Astrocyte (in vitro differentiated cells and primary cell): ENCODE results near the gene SDR39U1. TPM values are rescaled to one million over a fixed set of nuclear protein-coding genes. Genes with fewer than 3 reads are reported as not detected.

Experiments used
- DNase-seq: peaks from one replicate; pipeline ENCODE4 v3.0.0-alpha.2; 2010; ENCODE audit warnings: low read depth
- FAIRE-seq: peaks from 2 replicates; lab custom pipeline; 2011; peaks lifted over from hg19 to GRCh38; lab: Jason Lieb, UNC
- H2AFZ ChIP-seq: 2 replicates; pipeline ENCODE4 v1.6.0; 2012; ENCODE audit warnings: low read depth, low read length, inconsistent platforms
- H3K27ac ChIP-seq: 2 replicates; pipeline ENCODE4 v1.5.1; 2011; ENCODE audit warnings: low read depth, low read length, inconsistent platforms
- H3K27me3 ChIP-seq: 2 replicates; pipeline ENCODE4 v1.6.0; 2011; ENCODE audit warnings: low read length, inconsistent platforms; ENCODE audit not compliant: insufficient read depth
- H3K36me3 ChIP-seq: 2 replicates; pipeline ENCODE4 v1.5.1; 2011; ENCODE audit warnings: low read length, inconsistent platforms; ENCODE audit not compliant: insufficient read depth
- H3K4me1 ChIP-seq: 2 replicates; pipeline ENCODE4 v1.5.1; 2011; ENCODE audit warnings: low read length, inconsistent platforms; ENCODE audit not compliant: insufficient read depth
- H3K4me2 ChIP-seq: 2 replicates; pipeline ENCODE4 v1.6.0; 2012; ENCODE audit warnings: low read length, inconsistent platforms
- H3K4me3 ChIP-seq: 2 replicates; pipeline ENCODE4 v1.5.1; 2011; ENCODE audit warnings: low read depth, mild to moderate bottlenecking, low read length, inconsistent platforms; ENCODE audit not compliant: insufficient read depth
- H3K79me2 ChIP-seq: 2 replicates; pipeline ENCODE4 v1.6.0; 2012; ENCODE audit warnings: mild to moderate bottlenecking, low read length, inconsistent platforms; ENCODE audit not compliant: insufficient read depth
- H3K9ac ChIP-seq: 2 replicates; pipeline ENCODE4 v1.6.0; 2012; ENCODE audit warnings: mild to moderate bottlenecking, low read length, inconsistent platforms
- H3K9me3 ChIP-seq: 2 replicates; pipeline ENCODE4 v1.5.1; 2012; ENCODE audit warnings: low read depth, mild to moderate bottlenecking, low read length, inconsistent platforms; ENCODE audit not compliant: insufficient read depth
- H4K20me1 ChIP-seq: 2 replicates; pipeline ENCODE4 v1.6.0; 2012; ENCODE audit warnings: low read length, inconsistent platforms; ENCODE audit not compliant: insufficient read depth
- H3K27ac Mint-ChIP-seq: one replicate; pipeline ENCODE4 v1.8.0; 2021; ENCODE audit warnings: mild to moderate bottlenecking, mixed read lengths; ENCODE audit not compliant: unreplicated experiment
- H3K27me3 Mint-ChIP-seq: one replicate; pipeline ENCODE4 v1.8.0; 2021; ENCODE audit warnings: low read depth, mixed read lengths; ENCODE audit not compliant: unreplicated experiment
- H3K36me3 Mint-ChIP-seq: one replicate; pipeline ENCODE4 v1.8.0; 2021; ENCODE audit warnings: low read depth, mixed read lengths; ENCODE audit not compliant: unreplicated experiment
- H3K4me1 Mint-ChIP-seq: one replicate; pipeline ENCODE4 v1.8.0; 2021; ENCODE audit warnings: low read depth, mixed read lengths; ENCODE audit not compliant: unreplicated experiment
- H3K4me3 Mint-ChIP-seq: one replicate; pipeline ENCODE4 v1.8.0; 2021; ENCODE audit warnings: mild to moderate bottlenecking, moderate library complexity, mixed read lengths; ENCODE audit not compliant: unreplicated experiment
- H3K9me3 Mint-ChIP-seq: one replicate; pipeline ENCODE4 v1.8.0; 2021; ENCODE audit warnings: mild to moderate bottlenecking, mixed read lengths; ENCODE audit not compliant: unreplicated experiment
- EZH2 ChIP-seq: IDR thresholded peaks from 2 replicates; pipeline ENCODE4 v1.6.1; 2012; ENCODE audit warnings: mild to moderate bottlenecking, low read length, inconsistent platforms; ENCODE audit not compliant: insufficient read depth
- total RNA-seq: library from RNA; stranded (reverse); gene quantifications from 2 replicates; pipeline ENCODE4 v1.2.1, GENCODE V29; 2021
- TF ChIP-seq, protein P1 (sequence below): IDR thresholded peaks from 2 replicates; pipeline ENCODE4 v1.5.1; 2011; ENCODE audit warnings: low read depth, mild to moderate bottlenecking, inconsistent platforms, low read length, moderate library complexity; ENCODE audit not compliant: insufficient read depth

Gene SDR39U1
- total RNA-seq, 1 donor from 2014 or later: 28.1 TPM

DNA sequence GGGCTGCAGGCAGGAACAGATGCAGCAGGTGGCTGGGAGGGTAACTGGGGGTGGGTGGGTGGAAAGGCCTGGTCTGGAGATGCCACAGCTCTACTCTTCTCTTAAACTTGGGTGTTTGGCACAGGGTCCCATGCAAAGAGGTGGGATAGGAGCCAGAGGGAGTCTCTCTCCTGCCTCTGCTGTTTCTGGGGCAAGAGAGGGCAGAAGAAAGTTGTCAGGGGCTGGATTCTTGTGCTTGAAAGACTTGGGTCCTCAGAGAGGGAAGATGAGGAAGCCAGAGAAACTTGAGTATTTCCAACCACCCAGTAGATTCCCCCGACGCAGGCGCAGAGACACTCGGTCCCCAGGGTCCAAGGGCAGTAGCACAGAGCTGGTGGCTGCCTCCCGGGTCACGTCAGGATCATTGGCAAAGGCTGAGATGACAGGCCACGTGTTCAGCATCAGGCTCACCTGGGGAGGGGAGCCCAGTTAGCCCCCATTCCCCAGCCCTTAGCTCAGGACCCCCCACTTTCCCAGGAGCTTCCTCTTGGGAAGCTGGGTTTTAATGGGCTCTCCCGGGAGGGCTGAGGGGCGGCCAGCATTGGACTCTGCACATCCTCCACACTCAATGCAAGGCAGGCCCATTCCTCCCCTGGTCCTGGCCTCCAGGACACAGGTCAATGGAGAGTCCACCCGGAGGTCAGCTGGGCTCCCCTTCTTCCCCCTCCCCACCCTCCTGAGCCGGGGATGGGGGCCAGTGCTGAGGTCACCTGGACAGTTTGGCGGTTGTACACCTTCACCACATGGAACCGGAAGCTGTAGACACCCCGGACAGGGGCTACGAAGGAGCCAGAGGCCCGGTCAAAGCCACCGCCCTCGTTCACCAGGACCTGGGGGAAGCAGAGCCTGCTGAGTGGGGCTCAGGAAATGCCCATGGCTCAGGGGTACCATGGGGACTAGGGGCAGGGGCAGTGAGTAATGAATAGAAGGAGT is 14.8 kb downstream of the SDR39U1 start:
- TF ChIP-seq EZH2: no peak
- TF ChIP-seq, protein P1, sequence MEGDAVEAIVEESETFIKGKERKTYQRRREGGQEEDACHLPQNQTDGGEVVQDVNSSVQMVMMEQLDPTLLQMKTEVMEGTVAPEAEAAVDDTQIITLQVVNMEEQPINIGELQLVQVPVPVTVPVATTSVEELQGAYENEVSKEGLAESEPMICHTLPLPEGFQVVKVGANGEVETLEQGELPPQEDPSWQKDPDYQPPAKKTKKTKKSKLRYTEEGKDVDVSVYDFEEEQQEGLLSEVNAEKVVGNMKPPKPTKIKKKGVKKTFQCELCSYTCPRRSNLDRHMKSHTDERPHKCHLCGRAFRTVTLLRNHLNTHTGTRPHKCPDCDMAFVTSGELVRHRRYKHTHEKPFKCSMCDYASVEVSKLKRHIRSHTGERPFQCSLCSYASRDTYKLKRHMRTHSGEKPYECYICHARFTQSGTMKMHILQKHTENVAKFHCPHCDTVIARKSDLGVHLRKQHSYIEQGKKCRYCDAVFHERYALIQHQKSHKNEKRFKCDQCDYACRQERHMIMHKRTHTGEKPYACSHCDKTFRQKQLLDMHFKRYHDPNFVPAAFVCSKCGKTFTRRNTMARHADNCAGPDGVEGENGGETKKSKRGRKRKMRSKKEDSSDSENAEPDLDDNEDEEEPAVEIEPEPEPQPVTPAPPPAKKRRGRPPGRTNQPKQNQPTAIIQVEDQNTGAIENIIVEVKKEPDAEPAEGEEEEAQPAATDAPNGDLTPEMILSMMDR: no peak
- Mint-ChIP-seq H3K4me3 (peak overlapping the region; percentile 54), H3K4me1 (peaks cover 23% of the 10 kb centered on the region), H3K9me3 (no peaks in the 10 kb centered on the region), H3K36me3 (no peaks in the 10 kb centered on the region), H3K27me3 (peaks cover 2% of the 10 kb centered on the region), H3K27ac (no peak overlapping the region)
- FAIRE-seq (no peak), DNase-seq (no peak)
- Histone ChIP-seq H3K4me3 (no peak overlapping the region), H4K20me1 (peaks cover 22% of the 10 kb centered on the region), H3K36me3 (peaks cover 6% of the 10 kb centered on the region), H3K27ac (no peak overlapping the region), H3K79me2 (peaks cover 28% of the 10 kb centered on the region), H2AFZ (no peak overlapping the region), H3K27me3 (peaks cover 4% of the 10 kb centered on the region), H3K9me3 (no peaks in the 10 kb centered on the region), H3K4me1 (peaks cover 31% of the 10 kb centered on the region), H3K9ac (no peak overlapping the region), H3K4me2 (no peak overlapping the region)

DNA sequence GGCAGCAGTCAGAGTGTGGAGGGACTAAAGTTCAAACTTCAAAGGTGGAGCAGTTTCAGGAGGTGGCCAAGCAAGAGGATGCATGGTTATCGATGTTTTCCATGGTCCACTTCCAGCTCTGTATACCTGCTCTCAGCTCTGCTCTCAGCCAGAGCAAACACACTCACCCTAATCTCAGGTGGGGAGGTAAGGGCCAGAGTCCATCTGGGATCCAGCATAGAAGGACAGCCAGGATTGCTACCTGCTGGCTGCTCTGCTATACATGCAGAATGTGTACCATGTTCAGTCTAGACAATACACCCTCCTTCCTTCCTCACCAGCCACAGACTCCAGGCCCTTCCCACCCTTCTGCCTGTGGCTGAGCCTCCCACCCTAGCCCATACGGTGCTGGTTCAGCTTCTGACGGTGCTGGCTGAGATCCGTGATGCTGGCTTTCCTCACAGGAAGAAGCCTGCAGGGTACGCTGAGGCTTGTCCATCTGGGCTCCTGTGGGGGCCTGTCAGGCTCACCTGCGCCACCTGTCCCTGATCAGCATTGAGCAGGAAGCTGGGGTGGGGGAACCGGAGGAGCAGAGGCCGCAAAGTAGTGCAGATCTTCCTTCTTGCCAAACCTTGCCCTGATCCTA is 15.6 kb downstream of the SDR39U1 start:
- no peak for TF ChIP-seq EZH2
- TF ChIP-seq, protein P1: no peak
- no peak overlapping the region for H3K27ac ChIP-seq
- H3K79me2 ChIP-seq: peaks cover 20% of the 10 kb centered on the region
- peaks cover 12% of the 10 kb centered on the region for H3K27me3 ChIP-seq
- Mint-ChIP-seq H3K27ac (peak overlapping the region; percentile 5), H3K27me3 (peaks cover 2% of the 10 kb centered on the region), H3K9me3 (no peaks in the 10 kb centered on the region), H3K4me1 (peaks cover 23% of the 10 kb centered on the region), H3K36me3 (no peaks in the 10 kb centered on the region), H3K4me3 (peak overlapping the region; percentile 66)
- H3K4me3 ChIP-seq: no peak overlapping the region
- no peaks in the 10 kb centered on the region for H3K9me3 ChIP-seq
- no peak overlapping the region for H3K4me2 ChIP-seq
- no peak overlapping the region for H3K9ac ChIP-seq
- peaks cover 14% of the 10 kb centered on the region for H4K20me1 ChIP-seq
- DNase-seq (no peak), FAIRE-seq (no peak)
- H3K36me3 ChIP-seq: no peaks in the 10 kb centered on the region
- H3K4me1 ChIP-seq: peaks cover 24% of the 10 kb centered on the region
- no peak overlapping the region for H2AFZ ChIP-seq
